ENCODE data around the gene DOCK11. TPM values are rescaled to one million over a fixed set of nuclear protein-coding genes. Genes with fewer than 3 reads are reported as not detected.

DOCK11 gene
- total and polyA plus RNA-seq, 2 of the 4 experiments (the other 2 are of a cell fraction) = 3.9 to 13.1 TPM

DNA sequence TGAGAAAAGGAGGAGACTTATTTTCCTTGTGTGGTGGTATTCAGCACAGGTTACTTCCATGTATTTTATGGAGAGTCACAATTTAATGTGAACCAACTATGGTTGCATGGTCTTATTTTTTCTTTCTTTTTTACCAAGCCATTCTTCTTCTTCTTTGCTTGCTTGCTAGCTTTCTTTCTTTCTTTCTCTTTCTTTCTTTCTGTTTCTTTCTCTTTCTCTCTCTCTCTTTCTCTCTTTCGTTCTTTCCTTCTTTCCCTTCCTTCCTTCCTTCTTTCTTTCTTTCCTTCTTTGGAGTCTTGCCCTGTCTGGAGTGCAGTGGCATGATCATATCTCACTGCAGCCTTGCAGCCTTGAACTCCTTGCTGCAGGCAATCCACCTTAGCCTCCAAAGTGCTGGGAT lies 68.9 kb downstream of the DOCK11 start:
- no peaks in the 10 kb centered on the region for H3K36me3 ChIP-seq (ENCODE audit: control insufficient read depth, insufficient read depth, low read length)
- no peak overlapping the region for H4K8ac ChIP-seq (ENCODE audit: low read depth in 2 of 2, low read length in 2 of 2)
- no peak overlapping the region for H2BK5ac ChIP-seq (ENCODE audit: low read depth, low read length, poor library complexity, severe bottlenecking)
- no peaks in the 10 kb centered on the region for H3K4me1 ChIP-seq (ENCODE audit: control insufficient read depth, insufficient read depth, low read length)
- H2AK5ac ChIP-seq (ENCODE audit: low read depth, low read length) = no peak overlapping the region
- WGBS, 2 experiments (ENCODE audit: extremely low coverage in 2 of 2, insufficient read length in 1 of 2) = 63% methylated on average over 1 of the region's 1 CpG; no CpG with 5 or more reads in 1 of the 2 experiments
- no peaks in the 10 kb centered on the region for H3K27me3 ChIP-seq (ENCODE audit: control insufficient read depth, insufficient read depth, low read length)
- H3K4me2 ChIP-seq (ENCODE audit: low read depth, low read length) = no peak overlapping the region
- dilution Hi-C loops (cut with HindIII; ENCODE audit: low sequenced_read_pairs, unreplicated experiment) (no loop called here), intact Hi-C loops (cut with micrococcal nuclease) (no loop called here), in situ Hi-C loops (cut with MboI; ENCODE audit: low sequenced_read_pairs) (no loop called here)
- H3K79me1 ChIP-seq (ENCODE audit: low read depth in 1 of 2, low read length in 2 of 2) = no peaks in the 10 kb centered on the region
- H3K56ac ChIP-seq (ENCODE audit: extremely low read depth, insufficient read depth, low read length) = no peak overlapping the region
- H4K5ac ChIP-seq (ENCODE audit: low read depth, low read length) = no peak overlapping the region
- ATAC-seq (ENCODE audit: low read depth) (no peak), DNase-seq (no peak)
- no peak overlapping the region for H3K4me3 ChIP-seq (ENCODE audit: insufficient read depth, low read depth, low read length)
- no peaks in the 10 kb centered on the region for H4K20me1 ChIP-seq (ENCODE audit: insufficient read depth, low read length)
- no peak overlapping the region for H2BK120ac ChIP-seq (ENCODE audit: low read depth, low read length)
- H3K9me3 ChIP-seq (ENCODE audit: control insufficient read depth, insufficient read depth, low read length) = no peaks in the 10 kb centered on the region
- H2BK15ac ChIP-seq (ENCODE audit: low read depth, low read length) = no peak overlapping the region
- H3K18ac ChIP-seq (ENCODE audit: low read depth, low read length) = no peak overlapping the region
- H3K9ac ChIP-seq (ENCODE audit: low read depth, low read length) = no peak overlapping the region
- ChIA-PET CTCF (no interaction called here), POLR2A (ENCODE audit: unreplicated experiment) (no interaction called here)
- no peak overlapping the region for H2BK20ac ChIP-seq (ENCODE audit: low read depth, low read length)
- no peak overlapping the region for H3K4ac ChIP-seq (ENCODE audit: low read depth, low read length)
- H3K27ac ChIP-seq (ENCODE audit: insufficient read depth, low read length) = no peak overlapping the region
- no TSS peak for BruUV-seq (replicated peaks)
- TF ChIP-seq MXI1 (IDR thresholded peaks at IDR 0.05; ENCODE audit: borderline replicate concordance, low read depth, low read length) (no peak), RCOR1 (IDR thresholded peaks at IDR 0.05; ENCODE audit: insufficient replicate concordance, low read length) (no peak), SMC3 (IDR thresholded peaks at IDR 0.05; ENCODE audit: low read depth, low read length) (no peak), RFX5 (IDR thresholded peaks at IDR 0.05; ENCODE audit: low read depth, low read length) (no peak), MAZ (IDR thresholded peaks at IDR 0.05; ENCODE audit: borderline replicate concordance, low read depth, low read length) (no peak), MAFK (IDR thresholded peaks at IDR 0.05; ENCODE audit: low read depth, low read length) (no peak)
- TF ChIP-seq, protein P1, sequence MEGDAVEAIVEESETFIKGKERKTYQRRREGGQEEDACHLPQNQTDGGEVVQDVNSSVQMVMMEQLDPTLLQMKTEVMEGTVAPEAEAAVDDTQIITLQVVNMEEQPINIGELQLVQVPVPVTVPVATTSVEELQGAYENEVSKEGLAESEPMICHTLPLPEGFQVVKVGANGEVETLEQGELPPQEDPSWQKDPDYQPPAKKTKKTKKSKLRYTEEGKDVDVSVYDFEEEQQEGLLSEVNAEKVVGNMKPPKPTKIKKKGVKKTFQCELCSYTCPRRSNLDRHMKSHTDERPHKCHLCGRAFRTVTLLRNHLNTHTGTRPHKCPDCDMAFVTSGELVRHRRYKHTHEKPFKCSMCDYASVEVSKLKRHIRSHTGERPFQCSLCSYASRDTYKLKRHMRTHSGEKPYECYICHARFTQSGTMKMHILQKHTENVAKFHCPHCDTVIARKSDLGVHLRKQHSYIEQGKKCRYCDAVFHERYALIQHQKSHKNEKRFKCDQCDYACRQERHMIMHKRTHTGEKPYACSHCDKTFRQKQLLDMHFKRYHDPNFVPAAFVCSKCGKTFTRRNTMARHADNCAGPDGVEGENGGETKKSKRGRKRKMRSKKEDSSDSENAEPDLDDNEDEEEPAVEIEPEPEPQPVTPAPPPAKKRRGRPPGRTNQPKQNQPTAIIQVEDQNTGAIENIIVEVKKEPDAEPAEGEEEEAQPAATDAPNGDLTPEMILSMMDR (conservative IDR thresholded peaks at IDR 0.05; ENCODE audit: low read depth, low read length) = no peak
- TF ChIP-seq, protein P2, sequence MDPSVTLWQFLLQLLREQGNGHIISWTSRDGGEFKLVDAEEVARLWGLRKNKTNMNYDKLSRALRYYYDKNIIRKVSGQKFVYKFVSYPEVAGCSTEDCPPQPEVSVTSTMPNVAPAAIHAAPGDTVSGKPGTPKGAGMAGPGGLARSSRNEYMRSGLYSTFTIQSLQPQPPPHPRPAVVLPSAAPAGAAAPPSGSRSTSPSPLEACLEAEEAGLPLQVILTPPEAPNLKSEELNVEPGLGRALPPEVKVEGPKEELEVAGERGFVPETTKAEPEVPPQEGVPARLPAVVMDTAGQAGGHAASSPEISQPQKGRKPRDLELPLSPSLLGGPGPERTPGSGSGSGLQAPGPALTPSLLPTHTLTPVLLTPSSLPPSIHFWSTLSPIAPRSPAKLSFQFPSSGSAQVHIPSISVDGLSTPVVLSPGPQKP (IDR thresholded peaks at IDR 0.05; ENCODE audit: borderline replicate concordance, low read depth, low read length) = no peak
- TF ChIP-seq, protein P3, sequence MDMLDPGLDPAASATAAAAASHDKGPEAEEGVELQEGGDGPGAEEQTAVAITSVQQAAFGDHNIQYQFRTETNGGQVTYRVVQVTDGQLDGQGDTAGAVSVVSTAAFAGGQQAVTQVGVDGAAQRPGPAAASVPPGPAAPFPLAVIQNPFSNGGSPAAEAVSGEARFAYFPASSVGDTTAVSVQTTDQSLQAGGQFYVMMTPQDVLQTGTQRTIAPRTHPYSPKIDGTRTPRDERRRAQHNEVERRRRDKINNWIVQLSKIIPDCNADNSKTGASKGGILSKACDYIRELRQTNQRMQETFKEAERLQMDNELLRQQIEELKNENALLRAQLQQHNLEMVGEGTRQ (IDR thresholded peaks at IDR 0.05; ENCODE audit: low read depth, low read length) = no peak
- H2AFZ ChIP-seq (replicated peaks; ENCODE audit: low read length, poor library complexity) = no peak overlapping the region
- no peak overlapping the region for H4K91ac ChIP-seq (ENCODE audit: insufficient read depth, low read depth, low read length)
- H3K14ac ChIP-seq (replicated peaks; ENCODE audit: low read depth, low read length) = no peak overlapping the region
- no peaks in the 10 kb centered on the region for H3K9me1 ChIP-seq (ENCODE audit: insufficient read depth, low read length)
- no peak overlapping the region for H3K23ac ChIP-seq (ENCODE audit: low read depth, low read length)
- H2AK9ac ChIP-seq (replicated peaks; ENCODE audit: low read depth, low read length, poor library complexity) = no peak overlapping the region
